ENCODE measurements around the gene TMEM95. TPM values are rescaled to one million over a fixed set of nuclear protein-coding genes. Genes with fewer than 3 reads are reported as not detected.
A peak's percentile ranks its signal among the peaks of the same experiment; 100 is the strongest.

TMEM95 gene
- total RNA-seq, 1 experiment from 2014 or later: not detected

DNA sequence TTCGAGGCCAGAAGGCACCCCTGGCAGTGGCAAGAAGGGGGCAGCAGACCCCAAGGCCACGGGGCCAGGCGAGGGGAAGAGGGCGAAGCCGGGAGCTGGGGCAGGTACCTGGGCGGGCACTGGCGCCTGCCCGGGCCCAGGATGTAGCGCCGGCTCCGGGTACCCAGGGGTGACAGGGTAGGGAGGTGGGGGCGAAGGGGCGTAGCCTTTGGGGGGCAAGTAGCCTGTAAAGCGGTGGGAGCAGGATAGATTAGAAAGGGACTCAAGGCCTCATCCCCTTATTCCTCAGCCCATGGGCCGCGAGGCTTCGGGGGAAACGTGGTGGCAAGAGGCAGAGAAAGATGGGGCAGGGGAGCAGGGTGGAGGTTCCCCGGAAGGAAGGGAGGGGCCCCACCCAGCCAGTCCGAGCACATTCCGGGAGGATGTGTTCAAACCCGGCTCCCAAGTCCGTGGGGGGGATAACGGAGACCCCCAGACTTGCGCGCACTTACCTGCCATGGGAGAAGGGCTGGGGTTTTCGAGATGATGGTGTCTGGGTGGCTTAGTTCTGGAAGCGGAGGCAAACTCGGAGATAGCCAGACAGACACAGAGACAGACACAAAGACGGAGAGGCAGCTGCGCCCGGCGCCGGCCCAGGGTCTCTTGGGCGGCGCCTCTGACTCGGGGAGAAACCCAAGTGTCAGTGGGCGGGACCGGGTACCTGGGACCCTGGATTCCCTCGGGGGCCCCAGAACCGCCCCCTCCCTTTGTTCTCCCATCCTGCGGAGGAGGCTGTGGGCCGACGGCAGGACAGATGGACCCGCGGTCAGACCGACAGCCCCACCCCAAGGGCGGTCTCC is 38.9 kb downstream of the TMEM95 start:
- intact Hi-C loops (cut with micrococcal nuclease; ENCODE audit: unreplicated experiment): no loop called here
- BruUV-seq (replicated peaks): TSS peak; percentile 26
- TF ChIP-seq, protein P1, sequence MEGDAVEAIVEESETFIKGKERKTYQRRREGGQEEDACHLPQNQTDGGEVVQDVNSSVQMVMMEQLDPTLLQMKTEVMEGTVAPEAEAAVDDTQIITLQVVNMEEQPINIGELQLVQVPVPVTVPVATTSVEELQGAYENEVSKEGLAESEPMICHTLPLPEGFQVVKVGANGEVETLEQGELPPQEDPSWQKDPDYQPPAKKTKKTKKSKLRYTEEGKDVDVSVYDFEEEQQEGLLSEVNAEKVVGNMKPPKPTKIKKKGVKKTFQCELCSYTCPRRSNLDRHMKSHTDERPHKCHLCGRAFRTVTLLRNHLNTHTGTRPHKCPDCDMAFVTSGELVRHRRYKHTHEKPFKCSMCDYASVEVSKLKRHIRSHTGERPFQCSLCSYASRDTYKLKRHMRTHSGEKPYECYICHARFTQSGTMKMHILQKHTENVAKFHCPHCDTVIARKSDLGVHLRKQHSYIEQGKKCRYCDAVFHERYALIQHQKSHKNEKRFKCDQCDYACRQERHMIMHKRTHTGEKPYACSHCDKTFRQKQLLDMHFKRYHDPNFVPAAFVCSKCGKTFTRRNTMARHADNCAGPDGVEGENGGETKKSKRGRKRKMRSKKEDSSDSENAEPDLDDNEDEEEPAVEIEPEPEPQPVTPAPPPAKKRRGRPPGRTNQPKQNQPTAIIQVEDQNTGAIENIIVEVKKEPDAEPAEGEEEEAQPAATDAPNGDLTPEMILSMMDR (IDR thresholded peaks at IDR 0.05; ENCODE audit: unreplicated experiment): no peak
- no peak overlapping the region for H3K27ac Mint-ChIP-seq (ENCODE audit: unreplicated experiment)
- peaks cover 8% of the 10 kb centered on the region for H3K4me1 Mint-ChIP-seq (ENCODE audit: low read depth, unreplicated experiment)
- CTCF ChIA-PET: interaction anchor here (0.6 to 1.4 kb wide), 3 partner anchors 10 to 38 kb away, joined by 3 to 6 read pairs (median 3); partner anchors contain the start of gene TMEM256
- peak overlapping the region; percentile 82 for H3K4me3 Mint-ChIP-seq (ENCODE audit: low read depth, unreplicated experiment)
- no peaks in the 10 kb centered on the region for H3K27me3 Mint-ChIP-seq (ENCODE audit: unreplicated experiment)
- H3K9me3 Mint-ChIP-seq (ENCODE audit: low read depth, unreplicated experiment): no peaks in the 10 kb centered on the region
- DNase-seq: peak; percentile 28
- peaks cover 20% of the 10 kb centered on the region for H3K36me3 Mint-ChIP-seq (ENCODE audit: insufficient read depth, unreplicated experiment)

DNA sequence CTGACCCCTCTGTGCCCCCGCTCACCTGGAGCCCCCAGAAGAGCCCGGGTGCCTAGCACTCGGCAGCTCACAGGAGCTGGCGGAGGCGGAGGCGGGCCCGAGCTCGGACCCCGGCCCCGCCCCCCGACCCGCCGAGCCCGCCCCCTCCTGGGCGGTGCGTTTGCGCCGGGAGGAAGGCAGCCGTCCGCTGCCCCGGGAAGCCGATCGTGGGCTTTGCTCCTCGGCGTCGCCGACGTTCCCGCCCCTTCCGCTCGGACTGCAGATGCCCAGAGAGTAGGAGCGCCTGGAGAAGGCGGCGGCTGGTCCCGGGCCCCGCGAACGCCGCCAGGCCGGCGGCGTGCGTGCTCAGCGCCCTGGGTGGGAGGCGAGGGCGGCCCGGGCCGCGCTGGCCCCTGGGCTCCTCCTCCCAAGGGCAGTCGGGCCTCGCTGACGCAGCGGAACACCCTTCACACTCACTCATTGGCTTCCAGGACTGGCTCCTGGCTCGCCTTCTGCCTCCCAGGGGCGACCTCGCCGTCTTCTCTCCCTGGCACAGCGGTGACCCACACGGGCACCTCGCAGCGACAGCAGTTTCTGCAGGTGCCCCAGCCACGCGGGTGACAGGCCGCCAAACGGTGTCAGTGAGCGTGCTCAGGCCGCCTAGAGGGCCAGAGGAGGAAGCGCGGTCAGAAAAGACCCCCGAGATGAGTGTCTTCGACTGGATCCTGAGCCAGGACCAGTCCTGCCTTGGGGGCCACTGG is 39.7 kb downstream of the TMEM95 start, which contains the start of gene PLSCR3:
Gene PLSCR3 (minus strand): TSS at position 74 of the 740 bp plus-strand sequence. CDS start 415 bp downstream, outside the sequence.
- intact Hi-C loops (cut with micrococcal nuclease; ENCODE audit: unreplicated experiment): no loop called here
- peaks cover 8% of the 10 kb centered on the region for H3K4me1 Mint-ChIP-seq (ENCODE audit: low read depth, unreplicated experiment)
- no peaks in the 10 kb centered on the region for H3K9me3 Mint-ChIP-seq (ENCODE audit: low read depth, unreplicated experiment)
- peak within 1 kb of the TSS; percentile 82 for H3K4me3 Mint-ChIP-seq (ENCODE audit: low read depth, unreplicated experiment)
- H3K27me3 Mint-ChIP-seq (ENCODE audit: unreplicated experiment): no peaks in the 10 kb centered on the region
- peak; percentile 86 for DNase-seq
- H3K27ac Mint-ChIP-seq (ENCODE audit: unreplicated experiment): peak within 1 kb of the TSS; percentile 35
- H3K36me3 Mint-ChIP-seq (ENCODE audit: insufficient read depth, unreplicated experiment): peaks cover 20% of the 10 kb centered on the region
- TF ChIP-seq, protein P1 (IDR thresholded peaks at IDR 0.05; ENCODE audit: unreplicated experiment): peak; percentile 35
- CTCF ChIA-PET: interaction anchor here (0.6 to 1.4 kb wide), 4 partner anchors 9 to 136 kb away, joined by 3 to 6 read pairs (median 4); partner anchors contain the start of gene TMEM256
- BruUV-seq (replicated peaks): no TSS peak

DNA sequence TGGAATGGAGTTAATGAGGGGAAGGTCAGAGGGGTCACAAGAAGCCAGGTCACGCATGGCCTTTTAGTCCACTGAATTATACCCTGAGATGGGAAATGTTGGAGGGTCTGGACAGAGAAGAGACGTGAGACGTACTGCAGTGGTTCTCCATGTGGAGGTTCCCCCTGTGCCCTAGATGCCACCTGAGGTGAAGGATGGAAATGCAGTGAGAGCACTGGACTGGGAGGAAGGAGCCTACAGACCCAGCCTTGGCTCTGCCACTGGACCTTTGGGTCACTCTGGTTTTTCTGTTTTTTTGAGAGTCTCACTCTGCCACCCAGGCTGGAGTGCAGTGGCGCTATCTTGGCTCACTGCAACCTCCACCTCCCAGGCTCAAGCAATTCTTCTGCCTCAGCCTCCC is 41.2 kb downstream of the TMEM95 start:
- no peak overlapping the region for H3K4me3 Mint-ChIP-seq (ENCODE audit: low read depth, unreplicated experiment)

DNA sequence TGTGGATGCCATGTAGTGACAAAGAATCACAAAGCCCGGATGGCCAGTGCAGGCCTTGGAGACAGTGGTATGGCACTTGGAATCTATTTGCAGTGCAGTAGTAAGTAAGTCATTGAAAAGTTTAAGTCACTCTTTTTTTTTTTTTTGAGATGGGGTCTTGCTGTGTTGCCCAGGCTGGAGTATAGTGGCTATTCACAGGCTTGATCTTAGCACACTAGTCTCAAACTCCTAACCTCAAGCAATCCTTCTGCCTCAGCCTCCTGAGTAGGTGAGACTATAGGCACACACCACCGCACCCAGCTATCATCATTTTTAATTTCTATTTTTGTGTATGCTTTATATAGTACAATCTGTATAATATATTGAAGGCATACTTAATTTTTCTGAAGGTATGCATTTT is 43.7 kb downstream of the TMEM95 start:
- no peaks in the 10 kb centered on the region for H3K9me3 Mint-ChIP-seq (ENCODE audit: low read depth, unreplicated experiment)
- H3K27me3 Mint-ChIP-seq (ENCODE audit: unreplicated experiment): no peaks in the 10 kb centered on the region
- CTCF ChIA-PET: no interaction called here
- H3K4me1 Mint-ChIP-seq (ENCODE audit: low read depth, unreplicated experiment): peaks cover 8% of the 10 kb centered on the region
- intact Hi-C loops (cut with micrococcal nuclease; ENCODE audit: unreplicated experiment): no loop called here
- no peak for DNase-seq
- peaks cover 29% of the 10 kb centered on the region for H3K36me3 Mint-ChIP-seq (ENCODE audit: insufficient read depth, unreplicated experiment)
- no TSS peak for BruUV-seq (replicated peaks)
- TF ChIP-seq, protein P1 (IDR thresholded peaks at IDR 0.05; ENCODE audit: unreplicated experiment): no peak
- H3K27ac Mint-ChIP-seq (ENCODE audit: unreplicated experiment): no peak overlapping the region
- H3K4me3 Mint-ChIP-seq (ENCODE audit: low read depth, unreplicated experiment): no peak overlapping the region

More for the DNA sequence above, 41.2 kb downstream of the TMEM95 start:
- Mint-ChIP-seq H3K9me3 (ENCODE audit: low read depth, unreplicated experiment) (no peaks in the 10 kb centered on the region), H3K27ac (ENCODE audit: unreplicated experiment) (no peak overlapping the region), H3K36me3 (ENCODE audit: insufficient read depth, unreplicated experiment) (peaks cover 24% of the 10 kb centered on the region), H3K4me1 (ENCODE audit: low read depth, unreplicated experiment) (peaks cover 8% of the 10 kb centered on the region), H3K27me3 (ENCODE audit: unreplicated experiment) (no peaks in the 10 kb centered on the region)
- intact Hi-C loops (cut with micrococcal nuclease; ENCODE audit: unreplicated experiment): no loop called here
- TF ChIP-seq, protein P1 (IDR thresholded peaks at IDR 0.05; ENCODE audit: unreplicated experiment): no peak
- CTCF ChIA-PET: no interaction called here
- no TSS peak for BruUV-seq (replicated peaks)
- no peak for DNase-seq
